K562 (cell line): ENCODE results near the gene CTSW. TPM values are rescaled to one million over a fixed set of nuclear protein-coding genes. Genes with fewer than 3 reads are reported as not detected.
A peak's percentile ranks its signal among the peaks of the same experiment; 100 is the strongest.

Source experiments
- MGA ChIP-seq: fragments of 450-650 bp; IDR thresholded peaks from 2 replicates; pipeline ENCODE4 v1.6.1; 2016; ENCODE audit warnings: mild to moderate bottlenecking, moderate library complexity
- MYC ChIP-seq, 2 experiments: fragments of 250-450 bp in 1 of 2; sonication (Bioruptor Pico) in 1 of 2; IDR thresholded peaks; 2 replicates each; pipeline versions ENCODE4 v1.5.1 to v1.6.1; 2012 to 2021; ENCODE audit warnings: low read depth in 2 of 2, borderline replicate concordance in 1 of 2, improper control_type of control experiment in 1 of 2, low read length in 1 of 2, mild to moderate bottlenecking in 1 of 2, moderate library complexity in 1 of 2
- NELFE ChIP-seq: IDR thresholded peaks from 2 replicates; pipeline ENCODE4 v1.6.1; 2011; ENCODE audit warnings: mild to moderate bottlenecking; ENCODE audit not compliant: insufficient read depth, insufficient read length
- NKRF ChIP-seq: fragments of 450-650 bp; IDR thresholded peaks from 2 replicates; pipeline ENCODE4 v1.6.1; 2016; ENCODE audit warnings: borderline replicate concordance
- PKNOX1 ChIP-seq: fragments of 450-650 bp; IDR thresholded peaks from 2 replicates; pipeline ENCODE4 v1.6.1; 2016
- PRDM10 ChIP-seq: fragments of 450-650 bp; IDR thresholded peaks from 2 replicates; pipeline ENCODE4 v1.6.1; 2018; ENCODE audit not compliant: partially characterized antibody
- TEAD2 ChIP-seq: fragments of 450-650 bp; IDR thresholded peaks from 2 replicates; pipeline ENCODE4 v1.6.1; 2016; ENCODE audit warnings: missing genetic modification characterization, control low read depth, missing compliant biosample characterization
- polyA plus RNA-seq, 8 experiments: library from polyadenylated mRNA; depleted of rRNA in 4 of 8; stranded (reverse) in 5 of 8; unstranded in 3 of 8; fragments of >200 nt; fragmentation: Nextera tagmentation in 2 of 8; fragmentation: Illumina TruSeq in 1 of 8; extraction: Ambion mirVana in 2 of 8; extraction: Trizol in 1 of 8; gene quantifications; 2 replicates each; pipeline versions ENCODE4 v1.2.1 to v1.2.3, GENCODE V29; 2011 to 2014; ENCODE audit warnings: inconsistent platforms in 1 of 8, missing spikeins in 1 of 8
- total RNA-seq, 7 experiments: library from RNA; depleted of rRNA in 6 of 7; stranded (reverse); fragments of >200 nt in 6 of 7; fragmentation: Illumina TruSeq in 2 of 7; extraction: Trizol in 2 of 7; gene quantifications; 2 replicates each; pipeline versions ENCODE4 v1.2.1 to v1.2.3, GENCODE V29; 2011 to 2021; ENCODE audit warnings: low replicate concordance in 1 of 7

CTSW gene
- total and polyA plus RNA-seq, 9 of the 15 experiments (the other 6 are each of a cell fraction or from before 2014, with no cell fraction given): 0.04 TPM; not detected in 8

GRCh38 chr11:65888163-65888814 lies 8.7 kb downstream of the CTSW start, which contains the start of gene FIBP (continued):
- no peak for TF ChIP-seq PKNOX1
- no peak for TF ChIP-seq NELFE
- TF ChIP-seq MGA: peak; percentile 85
- no peak for TF ChIP-seq TEAD2 (tag)
- peak; percentile 78 for TF ChIP-seq MYC (IDR thresholded peaks at IDR 0.05; ENCODE audit: low read depth, low read length)
- peak; percentile 5; the same call in 1 of the 2 replicates for TF ChIP-seq MYC (CRISPR knock-in tag; IDR thresholded peaks at IDR 0.05; ENCODE audit: borderline replicate concordance, low read depth)
- peak; percentile 68; the same call in 1 of the 2 replicates for TF ChIP-seq NKRF
- TF ChIP-seq PRDM10: peak; percentile 70
